Coronary artery (tissue), 2 donors: ENCODE data around the gene TIMM23.
"Not testable (repeated sequence)": the region's sequence is repeated elsewhere in the genome, so short reads cannot be mapped to it uniquely, and the experiment has no call there.

ENCODE experiments used
- DNase-seq: peaks from one replicate; pipeline ENCODE4 v3.0.0-alpha.2; 2017; ENCODE audit warnings: low spot score
- H3K27ac ChIP-seq, 2 donors: fragments of 200-600 bp; sonication (generic); one replicate each; pipeline ENCODE4 v1.5.1; 2016 to 2019
- H3K4me3 ChIP-seq: fragments of 200-600 bp; sonication (generic); 2 replicates; pipeline ENCODE4 v1.5.1; 2016; ENCODE audit warnings: mild to moderate bottlenecking, moderate library complexity
- CTCF ChIP-seq: fragments of 200-600 bp; sonication (generic); IDR thresholded peaks from one replicate; pipeline ENCODE4 v1.5.1; 2019; ENCODE audit warnings: antibody characterized with exemption

Gene TIMM23

GRCh38 chr10:46037107-46037825 is 65.0 kb downstream of the TIMM23 start:
- TF ChIP-seq CTCF, result no peak
- no peak overlapping the region for H3K27ac ChIP-seq
- no peak for DNase-seq
- H3K4me3 ChIP-seq, result no peak overlapping the region

- no peak overlapping the region for H3K4me3 ChIP-seq
- TF ChIP-seq CTCF, result no peak
- no peak overlapping the region for H3K27ac ChIP-seq
- no peak for DNase-seq
These were observed 67.7 kb downstream of the TIMM23 start for GRCh38 chr10:46040004-46040403.

GRCh38 chr10:46042527-46042926 is 70.2 kb downstream of the TIMM23 start:
- DNase-seq, result no peak
- no peak overlapping the region for H3K27ac ChIP-seq
- TF ChIP-seq CTCF, result no peak
- H3K4me3 ChIP-seq, result no peak overlapping the region

- H3K4me3 ChIP-seq, result no peak within 1 kb of the TSS
- no peak for TF ChIP-seq CTCF
- no peak within 1 kb of the TSS for H3K27ac ChIP-seq
- DNase-seq, result no peak
These were observed 74.0 kb downstream of the TIMM23 start, which contains the start of gene MSMB for GRCh38 chr10:46046261-46046660. Gene MSMB (minus strand): TSS chr10:46046269. CDS start chr10:46046237, 32 bp downstream.

GRCh38 chr10:46048152-46048551 is 75.9 kb downstream of the TIMM23 start:
- Histone ChIP-seq H3K27ac (no peak overlapping the region), H3K4me3 (no peak overlapping the region)
- TF ChIP-seq CTCF, result no peak
- no peak for DNase-seq

- H3K27ac ChIP-seq, result not testable (repeated sequence)
These were observed 77.2 kb downstream of the TIMM23 start for GRCh38 chr10:46049497-46049831.

GRCh38 chr10:46050941-46051623 is 78.8 kb downstream of the TIMM23 start:
- no peak overlapping the region for H3K4me3 ChIP-seq
- H3K27ac ChIP-seq, result no peak overlapping the region
- no peak for TF ChIP-seq CTCF
- no peak for DNase-seq

More at GRCh38 chr10:46049497-46049831, 77.2 kb downstream of the TIMM23 start:
- not testable (repeated sequence) for DNase-seq, H3K4me3 ChIP-seq
